Measurements from ENCODE around the gene ERC2. TPM values are rescaled to one million over a fixed set of nuclear protein-coding genes. Genes with fewer than 3 reads are reported as not detected.
A peak's percentile ranks its signal among the peaks of the same experiment; 100 is the strongest.

ERC2 gene
- total and polyA plus RNA-seq, 7 donors: 0.52 to 5.7 (median 1.2) TPM; not detected in 2

DNA sequence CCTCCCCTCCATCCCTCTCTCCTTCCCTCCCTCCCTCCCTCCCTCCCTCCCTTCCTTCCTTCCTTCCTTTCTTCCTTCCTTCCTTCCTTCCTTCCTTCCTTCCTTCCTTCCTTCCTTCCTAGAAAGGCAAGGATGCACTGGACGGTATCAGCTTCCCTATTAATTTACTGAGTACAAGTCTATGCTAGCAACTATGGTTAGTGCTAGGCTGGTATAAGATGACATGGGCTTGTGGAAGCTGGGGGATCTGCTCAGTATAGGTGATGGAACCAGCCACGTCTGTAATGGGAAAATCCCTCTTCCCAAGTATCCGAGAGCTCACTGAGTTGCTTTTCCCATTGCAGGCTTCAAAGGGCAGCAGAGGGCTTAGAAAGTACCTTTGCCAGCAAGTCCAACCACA, 884.8 kb downstream of the ERC2 start:
- TF ChIP-seq POLR2A (IDR thresholded peaks at IDR 0.05) (no peak), POLR2AphosphoS5 (IDR thresholded peaks at IDR 0.05) (no peak), CTCF (IDR thresholded peaks at IDR 0.05) (no peak), EP300 (IDR thresholded peaks at IDR 0.05) (no peak)
- intact Hi-C loops (cut with DNase I): no loop called here
- no peak overlapping the region for H3K4me3 ChIP-seq
- no peaks in the 10 kb centered on the region for H3K36me3 ChIP-seq
- H3K4me1 ChIP-seq: peaks cover 0 to 47% (median 21%) of the 10 kb centered on the region in 4 donors
- DNase-seq: peak; percentile 15
- H3K9me3 ChIP-seq: no peaks in the 10 kb centered on the region
- H3K27ac ChIP-seq: no peak overlapping the region
- H3K27me3 ChIP-seq: no peaks in the 10 kb centered on the region
- WGBS, 2 donors: 74 to 82% methylated on average over 3 of the region's 3 CpGs

- H3K36me3 ChIP-seq: no peaks in the 10 kb centered on the region
- intact Hi-C loops (cut with DNase I): no loop called here
- H3K4me3 ChIP-seq: no peak overlapping the region
- peaks cover 0 to 36% (median 17%) of the 10 kb centered on the region in 4 donors for H3K4me1 ChIP-seq
- no peaks in the 10 kb centered on the region for H3K27me3 ChIP-seq
- DNase-seq: peak; percentile 66
- TF ChIP-seq POLR2A (IDR thresholded peaks at IDR 0.05): no peak
- no peak for TF ChIP-seq CTCF (IDR thresholded peaks at IDR 0.05)
- TF ChIP-seq POLR2AphosphoS5 (IDR thresholded peaks at IDR 0.05): peak in 3 of 4 donors; percentile 58 to 65 (median 63)
- peak overlapping the region in 2 of 4 donors; percentile 48 to 54 for H3K27ac ChIP-seq
- WGBS, 2 donors: 59 to 78% methylated on average over 8 of the region's 8 CpGs
- H3K9me3 ChIP-seq: no peaks in the 10 kb centered on the region
Observed at GRCh38 chr3:55579496-55579895, 888.8 kb downstream of the ERC2 start.

DNA sequence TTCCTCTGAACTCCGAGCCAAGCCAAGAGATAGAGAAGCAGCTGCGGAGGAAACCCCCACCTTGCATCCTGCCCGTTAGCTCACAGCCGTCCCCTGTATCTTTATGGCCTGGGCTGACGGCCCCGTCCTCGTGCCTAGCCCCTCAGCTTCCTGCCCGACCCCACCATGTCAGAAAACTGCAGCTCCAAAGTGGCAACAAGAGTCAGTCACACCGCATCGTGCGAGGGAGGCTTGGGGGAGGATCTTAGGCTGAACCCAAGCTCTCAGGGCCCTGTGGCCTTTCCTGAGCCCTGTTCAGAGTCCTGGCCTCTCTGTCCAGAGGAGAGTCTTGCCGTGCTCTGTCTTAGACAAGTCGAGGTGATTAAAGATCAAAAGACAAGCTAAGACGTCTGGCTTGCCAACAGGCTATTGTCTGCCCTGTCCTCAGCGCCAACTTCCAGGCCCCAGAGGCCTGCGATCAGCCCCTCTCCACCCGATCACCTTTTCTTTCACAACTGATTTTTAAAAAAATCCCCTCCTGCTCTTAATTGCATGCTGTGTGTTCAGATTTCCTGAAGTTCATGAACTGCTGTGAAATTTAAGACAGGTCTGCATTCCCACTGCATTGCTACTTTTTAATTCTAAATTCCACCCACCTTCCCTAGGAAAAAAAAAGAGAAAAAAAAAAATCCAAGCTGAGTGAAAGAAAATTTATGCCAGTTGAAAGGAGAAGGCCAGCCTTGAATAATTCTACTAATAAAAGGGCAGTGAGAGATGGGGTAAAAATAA, 891.5 kb downstream of the ERC2 start:
- WGBS, 2 donors: 85 to 90% methylated on average over 17 of the region's 17 CpGs
- no peak overlapping the region for H3K27ac ChIP-seq
- H3K4me1 ChIP-seq: peaks cover 0 to 42% (median 34%) of the 10 kb centered on the region in 4 donors
- intact Hi-C loops (cut with DNase I): no loop called here
- H3K36me3 ChIP-seq: no peaks in the 10 kb centered on the region
- H3K9me3 ChIP-seq: no peaks in the 10 kb centered on the region
- H3K4me3 ChIP-seq: no peak overlapping the region
- H3K27me3 ChIP-seq: no peaks in the 10 kb centered on the region
- DNase-seq: peak; percentile 64
- no peak for TF ChIP-seq CTCF (IDR thresholded peaks at IDR 0.05)
- TF ChIP-seq POLR2A (IDR thresholded peaks at IDR 0.05): no peak
- TF ChIP-seq POLR2AphosphoS5 (IDR thresholded peaks at IDR 0.05): no peak

GRCh38 chr3:55574671-55575070, 893.6 kb downstream of the ERC2 start:
- TF ChIP-seq EP300 (IDR thresholded peaks at IDR 0.05) (no peak), CTCF (IDR thresholded peaks at IDR 0.05) (no peak), POLR2AphosphoS5 (IDR thresholded peaks at IDR 0.05) (no peak), POLR2A (IDR thresholded peaks at IDR 0.05) (no peak)
- Histone ChIP-seq H3K9me3 (no peaks in the 10 kb centered on the region), H3K36me3 (no peaks in the 10 kb centered on the region), H3K4me1 (peaks cover 0 to 51% (median 44%) of the 10 kb centered on the region in 4 donors), H3K4me3 (no peak overlapping the region), H3K27me3 (no peaks in the 10 kb centered on the region), H3K27ac (no peak overlapping the region)
- 92 to 93% methylated on average over 3 of the region's 3 CpGs for WGBS, 2 donors
- intact Hi-C loops (cut with DNase I): loop anchor here (5.0 kb wide), 1 partner anchor 87 kb away; the partner anchor contains the start of gene WNT5A
- peak; percentile 13 for DNase-seq
